HEK293T (cell line): ENCODE results near the gene USP53.
A peak's percentile ranks its signal among the peaks of the same experiment; 100 is the strongest.

Experiments
- CTCF ChIA-PET: fragments of 350-600 bp; formaldehyde crosslinking; extraction: SDS; loops from one replicate; lab custom pipeline; 2021; ENCODE audit warnings: antibody characterized with exemption, inconsistent platforms; lab: Yijun Ruan, JAX
- POLR2A ChIA-PET: fragments of 350-600 bp; formaldehyde crosslinking; extraction: SDS; loops from one replicate; lab custom pipeline; 2020; ENCODE audit warnings: antibody characterized with exemption, inconsistent platforms; lab: Yijun Ruan, JAX
- DNase-seq: peaks from one replicate; pipeline ENCODE4 v3.0.0; 2012; ENCODE audit warnings: mixed read lengths; ENCODE audit errors: extremely low spot score
- ARNT ChIP-seq: fragments of 450-650 bp; IDR thresholded peaks from 2 replicates; pipeline ENCODE4 v1.6.1; 2017; ENCODE audit warnings: mild to moderate bottlenecking
- BHLHE40 ChIP-seq: fragments of 450-650 bp; IDR thresholded peaks from 2 replicates; pipeline ENCODE4 v1.6.1; 2016; ENCODE audit warnings: mild to moderate bottlenecking, moderate library complexity, borderline replicate concordance
- CTBP1 ChIP-seq: fragments of 450-650 bp; IDR thresholded peaks from 2 replicates; pipeline ENCODE4 v1.6.1; 2016; ENCODE audit warnings: borderline replicate concordance
- ELF4 ChIP-seq: fragments of 450-650 bp; IDR thresholded peaks from 2 replicates; pipeline ENCODE4 v1.6.1; 2017; ENCODE audit warnings: antibody characterized with exemption
- FOXA1 ChIP-seq: fragments of 450-650 bp; IDR thresholded peaks from 2 replicates; pipeline ENCODE4 v1.6.1; 2016; ENCODE audit warnings: mild to moderate bottlenecking
- FOXK2 ChIP-seq: fragments of 450-650 bp; IDR thresholded peaks from 2 replicates; pipeline ENCODE4 v1.6.1; 2016; ENCODE audit warnings: mild to moderate bottlenecking
- FOXM1 ChIP-seq: fragments of 450-650 bp; IDR thresholded peaks from 2 replicates; pipeline ENCODE4 v1.6.1; 2017; ENCODE audit warnings: mild to moderate bottlenecking, borderline replicate concordance
- HDGF ChIP-seq: fragments of 450-650 bp; IDR thresholded peaks from 2 replicates; pipeline ENCODE4 v1.6.1; 2017; ENCODE audit warnings: antibody characterized with exemption, borderline replicate concordance
- L3MBTL2 ChIP-seq: fragments of 450-650 bp; conservative IDR thresholded peaks from 2 replicates; pipeline ENCODE4 v1.6.1; 2016; ENCODE audit warnings: mild to moderate bottlenecking
- LEF1 ChIP-seq: fragments of 450-650 bp; IDR thresholded peaks from 2 replicates; pipeline ENCODE4 v1.6.1; 2017; ENCODE audit warnings: mild to moderate bottlenecking, borderline replicate concordance
- NFRKB ChIP-seq: fragments of 450-650 bp; IDR thresholded peaks from 2 replicates; pipeline ENCODE4 v1.6.1; 2016; ENCODE audit warnings: mild to moderate bottlenecking, moderate library complexity
- SP1 ChIP-seq: fragments of 450-650 bp; IDR thresholded peaks from 2 replicates; pipeline ENCODE4 v1.6.1; 2017
- SUZ12 ChIP-seq: fragments of 450-650 bp; IDR thresholded peaks from 2 replicates; pipeline ENCODE4 v1.6.1; 2016; ENCODE audit warnings: mild to moderate bottlenecking
- TARDBP ChIP-seq: fragments of 450-650 bp; IDR thresholded peaks from 2 replicates; pipeline ENCODE4 v1.6.1; 2016
- ZNF384 ChIP-seq: fragments of 450-650 bp; IDR thresholded peaks from 2 replicates; pipeline ENCODE4 v1.6.1; 2016
- TF ChIP-seq, protein P1 (sequence below): fragments of 450-650 bp; IDR thresholded peaks from 2 replicates; pipeline ENCODE4 v1.6.1; 2016

USP53 gene

DNA sequence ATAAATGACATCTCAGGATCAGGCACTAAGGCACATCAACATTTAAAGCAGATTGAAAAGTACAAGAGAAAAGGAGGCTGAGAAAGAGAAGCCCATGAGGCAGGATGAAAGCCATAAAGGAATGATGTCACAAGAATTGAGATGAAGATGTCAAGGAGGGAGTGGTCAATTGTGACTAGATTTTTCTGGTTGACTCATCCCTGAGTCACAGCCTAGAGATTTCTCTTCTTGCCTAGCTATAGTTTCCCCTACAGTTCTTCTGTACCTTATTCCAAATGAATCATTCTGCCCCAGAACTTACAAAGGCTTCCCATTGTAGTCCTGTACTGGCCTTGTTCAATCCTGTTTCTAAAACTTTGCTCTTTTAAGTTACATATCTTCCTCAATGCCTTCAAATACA, 3.4 kb upstream of the USP53 start:
- no peak for DNase-seq
- TF ChIP-seq FOXM1 (no peak), CTBP1 (no peak), L3MBTL2 (no peak), HDGF (no peak), FOXK2 (no peak)
- POLR2A ChIA-PET: no interaction called here
- CTCF ChIA-PET: interaction anchor here (0.6 to 0.9 kb wide), 2 partner anchors 29 to 71 kb away, joined by 3 read pairs; no protein-coding TSS in a partner anchor

DNA sequence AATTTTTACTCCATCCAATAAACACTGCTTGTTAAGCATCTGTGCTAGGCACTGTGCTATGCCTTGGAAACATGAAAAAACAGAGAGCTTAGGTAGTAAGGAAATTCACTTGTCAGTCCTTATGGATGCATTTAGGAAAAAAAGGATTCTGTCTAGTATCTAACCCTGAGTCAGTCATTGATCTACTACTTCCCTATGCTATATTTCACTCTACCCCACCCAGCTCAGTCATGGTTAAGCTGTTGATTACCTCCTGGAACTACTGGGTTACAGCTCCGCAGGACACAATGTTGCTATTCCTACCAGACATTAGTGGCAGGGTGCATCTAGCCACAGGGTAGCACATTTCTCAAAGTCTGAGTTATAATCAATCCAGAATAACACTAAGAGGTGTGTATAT, 2.9 kb upstream of the USP53 start:
- CTCF ChIA-PET: interaction anchor here (0.6 kb wide), 1 partner anchor 71 kb away, joined by 3 read pairs; no protein-coding TSS in a partner anchor

DNA sequence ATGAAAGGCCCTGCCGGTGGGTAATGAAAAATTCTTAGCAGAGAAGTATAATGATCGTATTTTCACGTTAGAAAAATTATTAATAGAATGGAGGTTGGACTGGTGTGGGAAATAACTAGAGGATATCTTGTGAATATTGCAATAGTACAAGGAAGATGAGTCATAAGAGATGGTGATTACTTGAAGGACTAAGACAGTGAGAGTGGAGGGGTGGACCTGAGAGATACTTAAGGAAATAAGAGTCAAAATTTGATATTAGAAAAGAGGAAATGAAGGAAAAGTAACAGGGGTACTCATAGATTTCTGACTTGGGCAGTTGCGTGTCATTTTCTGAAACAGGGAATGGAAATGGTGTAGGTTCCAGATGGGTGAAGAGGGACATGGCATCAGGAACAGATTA, 1.7 kb upstream of the USP53 start:
- no peak for DNase-seq
- POLR2A ChIA-PET: no interaction called here
- no peak for TF ChIP-seq ELF4
- no peak for TF ChIP-seq HDGF
- no peak for TF ChIP-seq FOXK2
- TF ChIP-seq BHLHE40: no peak
- no peak for TF ChIP-seq SUZ12
- no peak for TF ChIP-seq NFRKB
- TF ChIP-seq L3MBTL2: no peak
- TF ChIP-seq, protein P1, sequence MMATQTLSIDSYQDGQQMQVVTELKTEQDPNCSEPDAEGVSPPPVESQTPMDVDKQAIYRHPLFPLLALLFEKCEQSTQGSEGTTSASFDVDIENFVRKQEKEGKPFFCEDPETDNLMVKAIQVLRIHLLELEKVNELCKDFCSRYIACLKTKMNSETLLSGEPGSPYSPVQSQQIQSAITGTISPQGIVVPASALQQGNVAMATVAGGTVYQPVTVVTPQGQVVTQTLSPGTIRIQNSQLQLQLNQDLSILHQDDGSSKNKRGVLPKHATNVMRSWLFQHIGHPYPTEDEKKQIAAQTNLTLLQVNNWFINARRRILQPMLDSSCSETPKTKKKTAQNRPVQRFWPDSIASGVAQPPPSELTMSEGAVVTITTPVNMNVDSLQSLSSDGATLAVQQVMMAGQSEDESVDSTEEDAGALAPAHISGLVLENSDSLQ: no peak
- no peak for TF ChIP-seq ARNT
- no peak for TF ChIP-seq LEF1
- TF ChIP-seq TARDBP: no peak
- no peak for TF ChIP-seq SP1
- no peak for TF ChIP-seq FOXA1
- TF ChIP-seq FOXM1: no peak
- TF ChIP-seq ZNF384: no peak
- no peak for TF ChIP-seq CTBP1
- CTCF ChIA-PET: no interaction called here

More for the DNA sequence above, 2.9 kb upstream of the USP53 start:
- DNase-seq: no peak
- POLR2A ChIA-PET: no interaction called here
- TF ChIP-seq FOXA1 (no peak), SP1 (no peak), ELF4 (no peak), LEF1 (no peak), NFRKB (no peak), CTBP1 (no peak), FOXM1 (no peak), SUZ12 (no peak), BHLHE40 (no peak), HDGF (no peak), ARNT (no peak), L3MBTL2 (no peak), TARDBP (no peak), ZNF384 (no peak), FOXK2 (no peak)
- TF ChIP-seq, protein P1: no peak

DNA sequence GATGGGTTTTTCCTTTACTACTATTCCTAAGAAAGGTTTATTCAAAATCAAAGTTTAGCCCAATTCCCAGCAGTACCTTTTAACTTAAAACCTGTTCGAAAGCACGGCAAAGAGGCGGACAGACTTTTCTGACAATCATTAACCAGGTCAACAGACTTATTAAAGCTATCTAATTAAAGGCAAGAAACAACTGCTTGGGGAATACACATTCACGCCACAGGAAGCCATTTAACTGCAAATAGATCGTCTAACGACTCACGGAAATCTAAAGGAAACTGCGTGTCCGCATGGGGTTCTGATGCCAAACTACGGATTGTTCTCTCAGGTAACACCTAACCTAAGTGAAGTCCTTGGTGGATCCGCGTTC, 663 bp upstream of the USP53 start:
- ChIA-PET CTCF (no interaction called here), POLR2A (interaction anchor here (0.7 to 2.0 kb wide), 16 partner anchors 9 to 212 kb away, joined by 3 to 14 read pairs (median 5); a partner anchor contains a TSS)
- DNase-seq: no peak
- TF ChIP-seq BHLHE40 (no peak), SUZ12 (no peak), FOXM1 (no peak), ARNT (no peak)

DNA sequence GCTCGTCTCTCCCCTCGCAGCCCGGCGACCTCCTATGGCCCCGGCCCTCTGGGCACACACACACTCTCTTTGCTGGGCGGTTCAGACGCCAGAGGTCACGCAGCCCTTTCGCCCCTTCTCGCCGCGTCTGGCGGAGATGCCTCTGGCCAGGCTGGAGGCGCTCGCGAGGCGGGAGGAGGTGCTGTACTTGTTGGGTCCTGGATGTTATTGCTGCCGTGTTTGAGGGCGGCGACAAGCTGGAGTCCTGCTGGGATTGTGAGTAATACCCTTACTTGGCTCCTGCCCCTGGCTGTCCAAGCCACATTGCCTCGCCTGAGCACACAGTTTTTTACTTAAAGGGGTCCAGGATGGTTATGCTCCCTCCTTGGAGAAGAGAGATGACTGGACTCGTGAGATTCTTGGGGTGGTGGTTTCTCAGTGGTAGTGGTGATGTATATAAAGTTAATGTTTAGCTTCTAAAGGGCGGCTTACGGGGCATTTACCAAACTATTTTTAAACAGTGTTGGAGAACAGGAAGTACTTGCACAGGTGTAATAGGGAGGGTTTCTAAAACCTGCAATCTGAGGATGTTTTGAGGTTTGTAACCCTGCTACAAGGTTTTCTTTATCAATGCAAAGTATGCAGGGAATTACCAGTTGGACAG, 572 bp downstream of the USP53 start:
- POLR2A ChIA-PET: interaction anchor here (0.6 to 2.0 kb wide), 25 partner anchors 8 to 183 kb away, joined by 3 to 14 read pairs (median 4); a partner anchor contains a TSS
- TF ChIP-seq SP1 (no peak), LEF1 (no peak), L3MBTL2 (no peak), CTBP1 (no peak), ELF4 (no peak), TARDBP (no peak), NFRKB (no peak), FOXM1 (no peak), SUZ12 (no peak), ARNT (no peak), FOXK2 (no peak), FOXA1 (no peak), HDGF (no peak), BHLHE40 (no peak)
- TF ChIP-seq, protein P1: no peak
- CTCF ChIA-PET: interaction anchor here (0.7 to 1.2 kb wide), 3 partner anchors 83 to 172 kb away, joined by 3 to 4 read pairs (median 3); no protein-coding TSS in a partner anchor
- peak; percentile 79 for DNase-seq

DNA sequence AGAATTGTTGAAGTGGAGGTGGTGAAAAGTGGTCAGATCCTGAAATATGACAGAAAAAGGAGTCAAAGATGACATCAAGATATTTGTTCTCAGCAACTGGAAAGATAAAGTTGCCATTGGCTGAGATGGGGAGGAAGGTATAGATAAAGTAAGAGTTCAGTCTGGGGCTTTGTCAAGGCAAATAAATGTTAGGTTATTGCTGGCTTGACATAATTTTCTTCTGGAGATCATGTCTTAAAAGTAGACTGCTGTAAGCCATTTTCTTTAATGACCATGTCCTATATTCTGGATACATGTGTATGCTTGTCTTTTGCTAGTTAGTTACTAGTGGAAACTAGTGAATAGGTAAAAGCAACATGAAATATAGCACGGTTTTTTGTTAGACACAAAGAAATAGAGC, 5.6 kb downstream of the USP53 start:
- ChIA-PET CTCF (no interaction called here), POLR2A (no interaction called here)
- no peak for DNase-seq
- TF ChIP-seq FOXA1 (no peak), SP1 (no peak), L3MBTL2 (no peak), CTBP1 (no peak), ARNT (no peak), ZNF384 (no peak), SUZ12 (no peak), HDGF (no peak), LEF1 (no peak), BHLHE40 (no peak), TARDBP (no peak), FOXM1 (no peak), NFRKB (no peak), ELF4 (no peak), FOXK2 (no peak)
- TF ChIP-seq, protein P1: no peak
